ENCODE results near the gene USP17L25. TPM values are rescaled to one million over a fixed set of nuclear protein-coding genes. Genes with fewer than 3 reads are reported as not detected.
"Not testable (repeated sequence)": the region's sequence is repeated elsewhere in the genome, so short reads cannot be mapped to it uniquely, and the experiment has no call there.

Gene USP17L25, protein sequence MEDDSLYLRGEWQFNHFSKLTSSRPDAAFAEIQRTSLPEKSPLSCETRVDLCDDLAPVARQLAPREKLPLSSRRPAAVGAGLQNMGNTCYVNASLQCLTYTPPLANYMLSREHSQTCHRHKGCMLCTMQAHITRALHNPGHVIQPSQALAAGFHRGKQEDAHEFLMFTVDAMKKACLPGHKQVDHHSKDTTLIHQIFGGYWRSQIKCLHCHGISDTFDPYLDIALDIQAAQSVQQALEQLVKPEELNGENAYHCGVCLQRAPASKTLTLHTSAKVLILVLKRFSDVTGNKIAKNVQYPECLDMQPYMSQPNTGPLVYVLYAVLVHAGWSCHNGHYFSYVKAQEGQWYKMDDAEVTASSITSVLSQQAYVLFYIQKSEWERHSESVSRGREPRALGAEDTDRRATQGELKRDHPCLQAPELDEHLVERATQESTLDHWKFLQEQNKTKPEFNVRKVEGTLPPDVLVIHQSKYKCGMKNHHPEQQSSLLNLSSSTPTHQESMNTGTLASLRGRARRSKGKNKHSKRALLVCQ
- total RNA-seq, result not detected

DNA sequence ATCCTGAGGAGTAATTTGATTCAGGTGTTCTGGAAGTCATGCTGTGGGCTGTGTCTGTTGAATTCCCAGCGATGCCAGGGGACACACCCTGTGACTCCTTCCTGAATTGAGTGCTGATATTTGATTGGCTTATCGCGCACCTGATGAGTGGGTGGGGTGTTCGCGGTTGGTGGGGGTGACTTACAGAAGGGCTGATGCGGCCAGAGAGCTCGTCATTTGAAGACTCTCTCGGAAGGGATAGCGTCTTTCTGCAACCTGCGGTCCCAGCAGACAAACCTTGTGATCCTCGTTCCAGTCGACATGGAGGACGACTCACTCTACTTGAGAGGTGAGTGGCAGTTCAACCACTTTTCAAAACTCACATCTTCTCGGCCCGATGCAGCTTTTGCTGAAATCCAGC, at the start of gene USP17L25:
TSS of gene USP17L25 (plus strand) at position 301 of the 400 bp plus-strand sequence. CDS start at position 301, 0 bp downstream.
- DNase-seq; H3K4me1 Mint-ChIP-seq; H3K27me3 Mint-ChIP-seq; ATAC-seq; H3K4me3 Mint-ChIP-seq; H3K36me3 Mint-ChIP-seq; CTCF ChIA-PET; H3K27ac Mint-ChIP-seq; H3K9me3 Mint-ChIP-seq (ENCODE audit: low read depth): not testable (repeated sequence)

DNA sequence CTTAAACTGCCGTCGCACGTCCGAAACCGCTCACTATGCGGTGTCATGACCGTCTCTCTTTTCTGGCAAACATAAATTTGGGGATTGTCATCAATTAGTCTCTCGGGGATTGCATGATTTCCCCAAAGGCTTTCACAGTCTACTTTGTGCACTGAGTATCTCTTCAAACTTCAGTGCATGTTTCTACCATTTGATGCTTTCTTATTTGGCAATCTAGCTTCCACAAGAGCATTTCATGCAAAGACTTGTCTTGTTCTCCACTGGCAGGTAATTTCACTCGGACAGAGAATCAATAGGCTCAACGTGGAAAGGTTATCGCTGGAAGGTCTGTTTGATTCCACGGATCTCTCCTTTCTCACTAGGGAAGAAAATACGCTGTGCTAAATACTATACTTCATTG, 5.5 kb upstream of the USP17L25 start:
- H3K4me1 Mint-ChIP-seq; H3K4me3 Mint-ChIP-seq; DNase-seq; H3K9me3 Mint-ChIP-seq (ENCODE audit: low read depth); H3K27me3 Mint-ChIP-seq; ATAC-seq; H3K36me3 Mint-ChIP-seq; CTCF ChIA-PET; H3K27ac Mint-ChIP-seq: not testable (repeated sequence)

DNA sequence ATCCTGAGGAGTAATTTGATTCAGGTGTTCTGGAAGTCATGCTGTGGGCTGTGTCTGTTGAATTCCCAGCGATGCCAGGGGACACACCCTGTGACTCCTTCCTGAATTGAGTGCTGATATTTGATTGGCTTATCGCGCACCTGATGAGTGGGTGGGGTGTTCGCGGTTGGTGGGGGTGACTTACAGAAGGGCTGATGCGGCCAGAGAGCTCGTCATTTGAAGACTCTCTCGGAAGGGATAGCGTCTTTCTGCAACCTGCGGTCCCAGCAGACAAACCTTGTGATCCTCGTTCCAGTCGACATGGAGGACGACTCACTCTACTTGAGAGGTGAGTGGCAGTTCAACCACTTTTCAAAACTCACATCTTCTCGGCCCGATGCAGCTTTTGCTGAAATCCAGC, 4.8 kb upstream of the USP17L25 start, which contains the start of gene USP17L24:
TSS of gene USP17L24 (plus strand) at position 301 of the 400 bp plus-strand sequence. CDS start at position 301, 0 bp downstream.
- ATAC-seq; H3K4me3 Mint-ChIP-seq; DNase-seq; H3K36me3 Mint-ChIP-seq; H3K4me1 Mint-ChIP-seq; H3K27ac Mint-ChIP-seq; CTCF ChIA-PET; H3K9me3 Mint-ChIP-seq (ENCODE audit: low read depth); H3K27me3 Mint-ChIP-seq: not testable (repeated sequence)

DNA sequence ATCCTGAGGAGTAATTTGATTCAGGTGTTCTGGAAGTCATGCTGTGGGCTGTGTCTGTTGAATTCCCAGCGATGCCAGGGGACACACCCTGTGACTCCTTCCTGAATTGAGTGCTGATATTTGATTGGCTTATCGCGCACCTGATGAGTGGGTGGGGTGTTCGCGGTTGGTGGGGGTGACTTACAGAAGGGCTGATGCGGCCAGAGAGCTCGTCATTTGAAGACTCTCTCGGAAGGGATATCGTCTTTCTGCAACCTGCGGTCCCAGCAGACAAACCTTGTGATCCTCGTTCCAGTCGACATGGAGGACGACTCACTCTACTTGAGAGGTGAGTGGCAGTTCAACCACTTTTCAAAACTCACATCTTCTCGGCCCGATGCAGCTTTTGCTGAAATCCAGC, 4.6 kb downstream of the USP17L25 start, which contains the start of gene USP17L26:
TSS of gene USP17L26 (plus strand) at position 301 of the 400 bp plus-strand sequence. CDS start at position 301, 0 bp downstream.
- H3K9me3 Mint-ChIP-seq (ENCODE audit: low read depth); H3K4me3 Mint-ChIP-seq; H3K36me3 Mint-ChIP-seq; DNase-seq; H3K4me1 Mint-ChIP-seq; CTCF ChIA-PET; H3K27ac Mint-ChIP-seq; ATAC-seq; H3K27me3 Mint-ChIP-seq: not testable (repeated sequence)

DNA sequence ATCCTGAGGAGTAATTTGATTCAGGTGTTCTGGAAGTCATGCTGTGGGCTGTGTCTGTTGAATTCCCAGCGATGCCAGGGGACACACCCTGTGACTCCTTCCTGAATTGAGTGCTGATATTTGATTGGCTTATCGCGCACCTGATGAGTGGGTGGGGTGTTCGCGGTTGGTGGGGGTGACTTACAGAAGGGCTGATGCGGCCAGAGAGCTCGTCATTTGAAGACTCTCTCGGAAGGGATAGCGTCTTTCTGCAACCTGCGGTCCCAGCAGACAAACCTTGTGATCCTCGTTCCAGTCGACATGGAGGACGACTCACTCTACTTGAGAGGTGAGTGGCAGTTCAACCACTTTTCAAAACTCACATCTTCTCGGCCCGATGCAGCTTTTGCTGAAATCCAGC, 9.4 kb downstream of the USP17L25 start, which contains the start of gene USP17L5:
TSS of gene USP17L5 (plus strand) at position 301 of the 400 bp plus-strand sequence. CDS start at position 301, 0 bp downstream.
- H3K27ac Mint-ChIP-seq, ATAC-seq: not testable (repeated sequence)

DNA sequence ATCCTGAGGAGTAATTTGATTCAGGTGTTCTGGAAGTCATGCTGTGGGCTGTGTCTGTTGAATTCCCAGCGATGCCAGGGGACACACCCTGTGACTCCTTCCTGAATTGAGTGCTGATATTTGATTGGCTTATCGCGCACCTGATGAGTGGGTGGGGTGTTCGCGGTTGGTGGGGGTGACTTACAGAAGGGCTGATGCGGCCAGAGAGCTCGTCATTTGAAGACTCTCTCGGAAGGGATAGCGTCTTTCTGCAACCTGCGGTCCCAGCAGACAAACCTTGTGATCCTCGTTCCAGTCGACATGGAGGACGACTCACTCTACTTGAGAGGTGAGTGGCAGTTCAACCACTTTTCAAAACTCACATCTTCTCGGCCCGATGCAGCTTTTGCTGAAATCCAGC, 14.1 kb downstream of the USP17L25 start, which contains the start of gene USP17L27:
TSS of gene USP17L27 (plus strand) at position 301 of the 400 bp plus-strand sequence. CDS start at position 301, 0 bp downstream.
- H3K4me3 Mint-ChIP-seq; CTCF ChIA-PET; H3K27me3 Mint-ChIP-seq; H3K4me1 Mint-ChIP-seq; H3K9me3 Mint-ChIP-seq (ENCODE audit: low read depth); ATAC-seq; H3K27ac Mint-ChIP-seq; H3K36me3 Mint-ChIP-seq; DNase-seq: not testable (repeated sequence)

More for the DNA sequence above, 9.4 kb downstream of the USP17L25 start, which contains the start of gene USP17L5:
- DNase-seq; CTCF ChIA-PET; H3K4me3 Mint-ChIP-seq; H3K9me3 Mint-ChIP-seq (ENCODE audit: low read depth); H3K36me3 Mint-ChIP-seq; H3K4me1 Mint-ChIP-seq; H3K27me3 Mint-ChIP-seq: not testable (repeated sequence)

DNA sequence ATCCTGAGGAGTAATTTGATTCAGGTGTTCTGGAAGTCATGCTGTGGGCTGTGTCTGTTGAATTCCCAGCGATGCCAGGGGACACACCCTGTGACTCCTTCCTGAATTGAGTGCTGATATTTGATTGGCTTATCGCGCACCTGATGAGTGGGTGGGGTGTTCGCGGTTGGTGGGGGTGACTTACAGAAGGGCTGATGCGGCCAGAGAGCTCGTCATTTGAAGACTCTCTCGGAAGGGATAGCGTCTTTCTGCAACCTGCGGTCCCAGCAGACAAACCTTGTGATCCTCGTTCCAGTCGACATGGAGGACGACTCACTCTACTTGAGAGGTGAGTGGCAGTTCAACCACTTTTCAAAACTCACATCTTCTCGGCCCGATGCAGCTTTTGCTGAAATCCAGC, 18.9 kb downstream of the USP17L25 start, which contains the start of gene USP17L28:
TSS of gene USP17L28 (plus strand) at position 301 of the 400 bp plus-strand sequence. CDS start at position 301, 0 bp downstream.
- ATAC-seq; DNase-seq; H3K4me1 Mint-ChIP-seq; H3K27me3 Mint-ChIP-seq; CTCF ChIA-PET; H3K36me3 Mint-ChIP-seq; H3K9me3 Mint-ChIP-seq (ENCODE audit: low read depth); H3K4me3 Mint-ChIP-seq; H3K27ac Mint-ChIP-seq: not testable (repeated sequence)

DNA sequence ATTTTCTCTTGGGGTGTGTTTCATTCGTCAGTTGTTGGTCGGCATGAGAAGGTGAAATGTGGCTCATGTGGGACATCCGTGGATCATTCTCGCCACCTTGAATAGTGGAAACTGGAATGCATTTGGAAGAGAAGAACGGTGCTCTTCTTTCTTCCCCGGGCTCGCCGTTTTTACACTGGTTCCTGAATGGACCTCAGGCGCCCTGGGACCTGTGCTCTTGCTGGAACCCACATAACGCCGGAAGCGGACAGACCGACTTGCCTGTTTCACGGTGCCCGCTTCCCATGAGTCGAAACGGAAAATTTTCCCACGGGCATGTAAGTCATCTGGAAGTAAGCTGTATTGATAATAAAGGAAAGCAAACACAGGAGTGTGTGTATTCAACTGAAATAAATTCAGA, 21.2 kb downstream of the USP17L25 start:
- H3K36me3 Mint-ChIP-seq; ATAC-seq; H3K4me3 Mint-ChIP-seq; CTCF ChIA-PET; H3K4me1 Mint-ChIP-seq; H3K27me3 Mint-ChIP-seq; H3K27ac Mint-ChIP-seq; DNase-seq; H3K9me3 Mint-ChIP-seq (ENCODE audit: low read depth): not testable (repeated sequence)

DNA sequence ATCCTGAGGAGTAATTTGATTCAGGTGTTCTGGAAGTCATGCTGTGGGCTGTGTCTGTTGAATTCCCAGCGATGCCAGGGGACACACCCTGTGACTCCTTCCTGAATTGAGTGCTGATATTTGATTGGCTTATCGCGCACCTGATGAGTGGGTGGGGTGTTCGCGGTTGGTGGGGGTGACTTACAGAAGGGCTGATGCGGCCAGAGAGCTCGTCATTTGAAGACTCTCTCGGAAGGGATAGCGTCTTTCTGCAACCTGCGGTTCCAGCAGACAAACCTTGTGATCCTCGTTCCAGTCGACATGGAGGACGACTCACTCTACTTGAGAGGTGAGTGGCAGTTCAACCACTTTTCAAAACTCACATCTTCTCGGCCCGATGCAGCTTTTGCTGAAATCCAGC, 23.6 kb downstream of the USP17L25 start, which contains the start of gene USP17L29:
TSS of gene USP17L29 (plus strand) at position 301 of the 400 bp plus-strand sequence. CDS start at position 301, 0 bp downstream.
- H3K27me3 Mint-ChIP-seq; DNase-seq; CTCF ChIA-PET; H3K27ac Mint-ChIP-seq; ATAC-seq; H3K4me1 Mint-ChIP-seq; H3K9me3 Mint-ChIP-seq (ENCODE audit: low read depth); H3K36me3 Mint-ChIP-seq; H3K4me3 Mint-ChIP-seq: not testable (repeated sequence)

DNA sequence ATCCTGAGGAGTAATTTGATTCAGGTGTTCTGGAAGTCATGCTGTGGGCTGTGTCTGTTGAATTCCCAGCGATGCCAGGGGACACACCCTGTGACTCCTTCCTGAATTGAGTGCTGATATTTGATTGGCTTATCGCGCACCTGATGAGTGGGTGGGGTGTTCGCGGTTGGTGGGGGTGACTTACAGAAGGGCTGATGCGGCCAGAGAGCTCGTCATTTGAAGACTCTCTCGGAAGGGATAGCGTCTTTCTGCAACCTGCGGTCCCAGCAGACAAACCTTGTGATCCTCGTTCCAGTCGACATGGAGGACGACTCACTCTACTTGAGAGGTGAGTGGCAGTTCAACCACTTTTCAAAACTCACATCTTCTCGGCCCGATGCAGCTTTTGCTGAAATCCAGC, 33.1 kb downstream of the USP17L25 start, which contains the start of gene USP17L30:
TSS of gene USP17L30 (plus strand) at position 301 of the 400 bp plus-strand sequence. CDS start at position 301, 0 bp downstream.
- DNase-seq; H3K27me3 Mint-ChIP-seq; H3K9me3 Mint-ChIP-seq (ENCODE audit: low read depth); H3K27ac Mint-ChIP-seq; H3K36me3 Mint-ChIP-seq; ATAC-seq; CTCF ChIA-PET; H3K4me3 Mint-ChIP-seq; H3K4me1 Mint-ChIP-seq: not testable (repeated sequence)

DNA sequence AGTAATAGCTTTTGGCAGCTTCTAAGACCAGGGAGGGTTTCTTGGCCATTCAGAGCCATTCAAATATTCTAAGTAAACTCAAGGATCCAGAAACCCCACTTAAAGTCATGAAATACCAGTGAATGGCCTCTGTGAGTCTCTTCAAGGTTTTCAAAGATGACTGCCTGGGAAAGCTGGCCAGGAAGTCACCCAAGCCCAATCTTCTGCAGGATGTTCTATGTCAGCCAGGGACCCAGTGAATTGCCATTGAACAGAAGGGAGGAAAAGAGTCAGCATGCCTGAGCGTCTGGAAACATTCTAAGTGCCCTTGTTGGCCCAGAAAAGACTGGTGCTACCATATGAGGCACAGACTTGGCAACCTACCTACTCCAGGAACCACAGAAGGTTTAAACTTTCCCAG, 50.2 kb downstream of the USP17L25 start:
- H3K9me3 Mint-ChIP-seq (ENCODE audit: low read depth); H3K4me3 Mint-ChIP-seq; H3K27me3 Mint-ChIP-seq; CTCF ChIA-PET; ATAC-seq; H3K4me1 Mint-ChIP-seq; H3K27ac Mint-ChIP-seq; DNase-seq; H3K36me3 Mint-ChIP-seq: not testable (repeated sequence)

All from activated CD8-positive, alpha-beta memory T cell treated with anti-CD3 and anti-CD28 coated beads, Interleukin-2, amount 10 ng/mL, durations not matched to agents 7 days and 5 days (primary cell).